Smooth muscle cell (in vitro differentiated cells): ENCODE data around the gene INSIG1. TPM values are rescaled to one million over a fixed set of nuclear protein-coding genes. Genes with fewer than 3 reads are reported as not detected.

Experiments used
- DNase-seq: peaks from one replicate; lab custom pipeline; 2025; ENCODE audit not compliant: unreplicated experiment; lab: John Stamatoyannopoulos, UW
- H2AFZ ChIP-seq: fragments of 200-600 bp; sonication (generic); 2 replicates; pipeline ENCODE4 v1.6.0; 2016; ENCODE audit warnings: antibody characterized with exemption, low read depth, mild to moderate bottlenecking
- H3F3A ChIP-seq: fragments of 200-600 bp; sonication (generic); 2 replicates; pipeline ENCODE4 v1.6.0; 2017; ENCODE audit warnings: antibody characterized with exemption, low read depth
- H3K27ac ChIP-seq: fragments of 200-600 bp; sonication (generic); 2 replicates; pipeline ENCODE4 v1.5.1; 2016; ENCODE audit warnings: low read depth, mild to moderate bottlenecking
- H3K27me3 ChIP-seq: fragments of 200-600 bp; sonication (generic); 2 replicates; pipeline ENCODE4 v1.6.1; 2016; ENCODE audit warnings: low read depth, mild to moderate bottlenecking
- H3K36me3 ChIP-seq: fragments of 200-600 bp; sonication (generic); 2 replicates; pipeline ENCODE4 v1.5.1; 2016; ENCODE audit warnings: low read depth
- H3K4me1 ChIP-seq: fragments of 200-600 bp; sonication (generic); 2 replicates; pipeline ENCODE4 v1.5.1; 2016; ENCODE audit warnings: low read depth
- H3K4me2 ChIP-seq: fragments of 200-600 bp; sonication (generic); 2 replicates; pipeline ENCODE4 v1.6.0; 2016; ENCODE audit warnings: mild to moderate bottlenecking
- H3K4me3 ChIP-seq: fragments of 200-600 bp; sonication (generic); 2 replicates; pipeline ENCODE4 v1.5.1; 2016; ENCODE audit warnings: mild to moderate bottlenecking
- H3K79me2 ChIP-seq: fragments of 200-600 bp; sonication (generic); 2 replicates; pipeline ENCODE4 v1.6.0; 2016; ENCODE audit warnings: low read depth, mild to moderate bottlenecking
- H3K9ac ChIP-seq: fragments of 200-600 bp; sonication (generic); 2 replicates; pipeline ENCODE4 v1.6.0; 2016; ENCODE audit warnings: low read depth
- H3K9me3 ChIP-seq: fragments of 200-600 bp; sonication (generic); replicated peaks from 2 replicates; pipeline ENCODE4 v1.5.1; 2016; ENCODE audit warnings: low read depth
- H4K20me1 ChIP-seq: fragments of 200-600 bp; sonication (generic); 2 replicates; pipeline ENCODE4 v1.6.0; 2016; ENCODE audit warnings: low read depth
- CTCF ChIP-seq: fragments of 200-600 bp; sonication (generic); IDR thresholded peaks from 2 replicates; pipeline ENCODE4 v1.5.1; 2017; ENCODE audit warnings: borderline replicate concordance, mild to moderate bottlenecking, antibody characterized with exemption; ENCODE audit not compliant: insufficient read depth, poor library complexity, severe bottlenecking
- WGBS: methylation state at CpG from one replicate; pipeline ENCODE4 v1.1.7; 2016; ENCODE audit warnings: low lambda C conversion rate; 5-methylcytosine and 5-hydroxymethylcytosine counted together
- polyA plus RNA-seq: library from polyadenylated mRNA; unstranded; fragments of >200 nt; fragmentation: Nextera tagmentation; extraction: Ambion mirVana; gene quantifications from 2 replicates; pipeline ENCODE4 v1.2.1, GENCODE V29; 2016
- total RNA-seq: library from RNA; depleted of rRNA; stranded (reverse); fragments of >200 nt; gene quantifications from 2 replicates; pipeline ENCODE4 v1.2.3, GENCODE V29; 2014

The INSIG1 gene
- total and polyA plus RNA-seq, 2 experiments from 2014 or later, result 277 to 302 TPM

GRCh38 chr7:155338632-155339320 is 41.1 kb downstream of the INSIG1 start:
- H3K4me3 ChIP-seq, result no peak overlapping the region
- H3K27ac ChIP-seq, result no peak overlapping the region
- H3K79me2 ChIP-seq, result no peaks in the 10 kb centered on the region
- peaks cover 3% of the 10 kb centered on the region for H3K27me3 ChIP-seq
- H3F3A ChIP-seq, result no peaks in the 10 kb centered on the region
- no peaks in the 10 kb centered on the region for H3K36me3 ChIP-seq
- WGBS, result 87% methylated on average over 23 of the region's 25 CpGs
- no peak overlapping the region for H2AFZ ChIP-seq
- no peak for DNase-seq
- no peak overlapping the region for H3K4me2 ChIP-seq
- no peak overlapping the region for H3K9ac ChIP-seq
- H3K4me1 ChIP-seq, result no peaks in the 10 kb centered on the region
- no peaks in the 10 kb centered on the region for H4K20me1 ChIP-seq
- TF ChIP-seq CTCF, result no peak
- H3K9me3 ChIP-seq, result no peaks in the 10 kb centered on the region

GRCh38 chr7:155339474-155339873 is 41.8 kb downstream of the INSIG1 start:
- no peak overlapping the region for H3K4me2 ChIP-seq
- H3K9me3 ChIP-seq, result no peaks in the 10 kb centered on the region
- H2AFZ ChIP-seq, result no peak overlapping the region

GRCh38 chr7:155340071-155340531 is 42.4 kb downstream of the INSIG1 start:
- Histone ChIP-seq H3K9ac (no peak overlapping the region), H3K27ac (no peak overlapping the region), H3K4me3 (no peak overlapping the region), H3K4me1 (no peaks in the 10 kb centered on the region), H2AFZ (no peak overlapping the region), H3F3A (no peaks in the 10 kb centered on the region), H3K36me3 (no peaks in the 10 kb centered on the region), H3K27me3 (peaks cover 3% of the 10 kb centered on the region), H3K9me3 (no peaks in the 10 kb centered on the region), H4K20me1 (no peaks in the 10 kb centered on the region), H3K4me2 (no peak overlapping the region), H3K79me2 (no peaks in the 10 kb centered on the region)
- DNase-seq, result no peak
- TF ChIP-seq CTCF, result no peak
- 84% methylated on average over 14 of the region's 14 CpGs for WGBS

More at GRCh38 chr7:155339474-155339873, 41.8 kb downstream of the INSIG1 start:
- Histone ChIP-seq H3K36me3 (no peaks in the 10 kb centered on the region), H3K27ac (no peak overlapping the region), H3K4me3 (no peak overlapping the region), H3K27me3 (peaks cover 3% of the 10 kb centered on the region), H3K9ac (no peak overlapping the region), H3K4me1 (no peaks in the 10 kb centered on the region), H3K79me2 (no peaks in the 10 kb centered on the region), H4K20me1 (no peaks in the 10 kb centered on the region), H3F3A (no peaks in the 10 kb centered on the region)
- no peak for DNase-seq
- TF ChIP-seq CTCF, result no peak
- 94% methylated on average over 17 of the region's 17 CpGs for WGBS

- Histone ChIP-seq H3K27ac (no peak overlapping the region), H3K9me3 (no peaks in the 10 kb centered on the region), H3K4me2 (no peak overlapping the region), H3F3A (no peaks in the 10 kb centered on the region), H3K36me3 (no peaks in the 10 kb centered on the region), H3K27me3 (no peaks in the 10 kb centered on the region), H3K4me1 (no peaks in the 10 kb centered on the region), H3K4me3 (no peak overlapping the region), H4K20me1 (no peaks in the 10 kb centered on the region), H3K9ac (no peak overlapping the region), H2AFZ (no peak overlapping the region), H3K79me2 (no peaks in the 10 kb centered on the region)
- no peak for TF ChIP-seq CTCF
- 92% methylated on average over 9 of the region's 9 CpGs for WGBS
- DNase-seq, result no peak
Measured at GRCh38 chr7:155340721-155341120, 43.0 kb downstream of the INSIG1 start.
